ENCODE data around the gene PPIP5K1. TPM values are rescaled to one million over a fixed set of nuclear protein-coding genes. Genes with fewer than 3 reads are reported as not detected.

PPIP5K1 gene
- total RNA-seq, 1 donor from 2014 or later, result 99.2 TPM

DNA sequence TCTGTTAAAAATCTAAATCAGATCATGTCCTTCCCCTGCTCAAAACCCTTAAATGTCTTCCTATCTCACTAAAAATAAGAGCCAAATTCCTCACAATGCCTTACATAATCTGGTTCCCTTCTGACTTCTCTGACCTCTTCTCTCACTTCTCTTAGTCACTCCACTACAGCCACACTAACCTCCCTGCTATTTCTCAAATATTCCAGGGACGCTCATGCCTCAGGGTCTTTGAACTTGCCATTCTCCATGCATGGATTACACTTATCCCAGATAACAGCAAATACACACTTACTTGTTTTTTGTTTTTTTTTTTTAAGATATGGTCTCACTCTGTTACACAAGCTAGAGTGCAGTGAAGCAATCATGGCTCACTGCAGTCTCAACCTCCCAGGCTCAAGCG is 105.6 kb downstream of the PPIP5K1 start:
- intact Hi-C loops (cut with DNase I), result loop anchor here (5.0 kb wide), 1 partner anchor 33 kb away; the partner anchor contains the start of gene MAP1A
- TF ChIP-seq, protein P1, sequence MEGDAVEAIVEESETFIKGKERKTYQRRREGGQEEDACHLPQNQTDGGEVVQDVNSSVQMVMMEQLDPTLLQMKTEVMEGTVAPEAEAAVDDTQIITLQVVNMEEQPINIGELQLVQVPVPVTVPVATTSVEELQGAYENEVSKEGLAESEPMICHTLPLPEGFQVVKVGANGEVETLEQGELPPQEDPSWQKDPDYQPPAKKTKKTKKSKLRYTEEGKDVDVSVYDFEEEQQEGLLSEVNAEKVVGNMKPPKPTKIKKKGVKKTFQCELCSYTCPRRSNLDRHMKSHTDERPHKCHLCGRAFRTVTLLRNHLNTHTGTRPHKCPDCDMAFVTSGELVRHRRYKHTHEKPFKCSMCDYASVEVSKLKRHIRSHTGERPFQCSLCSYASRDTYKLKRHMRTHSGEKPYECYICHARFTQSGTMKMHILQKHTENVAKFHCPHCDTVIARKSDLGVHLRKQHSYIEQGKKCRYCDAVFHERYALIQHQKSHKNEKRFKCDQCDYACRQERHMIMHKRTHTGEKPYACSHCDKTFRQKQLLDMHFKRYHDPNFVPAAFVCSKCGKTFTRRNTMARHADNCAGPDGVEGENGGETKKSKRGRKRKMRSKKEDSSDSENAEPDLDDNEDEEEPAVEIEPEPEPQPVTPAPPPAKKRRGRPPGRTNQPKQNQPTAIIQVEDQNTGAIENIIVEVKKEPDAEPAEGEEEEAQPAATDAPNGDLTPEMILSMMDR (IDR thresholded peaks at IDR 0.05), result no peak
- H3K27ac ChIP-seq, result no peak overlapping the region

More for the DNA sequence above, 105.6 kb downstream of the PPIP5K1 start:
- no peak for DNase-seq (ENCODE audit: low spot score in 2 of 2)
- Histone ChIP-seq H3K36me3 (peaks cover 23 to 36% of the 10 kb centered on the region in 2 donors), H3K9me3 (no peaks in the 10 kb centered on the region), H3K4me3 (no peak overlapping the region), H3K4me1 (peaks cover 0 to 3% of the 10 kb centered on the region in 2 donors), H3K27me3 (no peaks in the 10 kb centered on the region)

Other genes with a start within 250 kb of the PPIP5K1 start
- gene ZSCAN29, start 219.2 kb downstream of the PPIP5K1 start, total RNA-seq, result 7.8 TPM
- 13.4 TPM for gene TUBGCP4, start 219.1 kb downstream of the PPIP5K1 start, total RNA-seq
- gene TP53BP1, start 97.1 kb downstream of the PPIP5K1 start, total RNA-seq, result 34.6 TPM
- gene MAP1A, start 72.6 kb downstream of the PPIP5K1 start, total RNA-seq, result 19.9 TPM
- not detected for gene CKMT1B, start 3.8 kb upstream of the PPIP5K1 start, total RNA-seq
- gene STRC, start 28.6 kb upstream of the PPIP5K1 start, total RNA-seq, result not detected
- 1.4 TPM for gene CATSPER2, start 58.6 kb upstream of the PPIP5K1 start, total RNA-seq
- gene CKMT1A, start 103.7 kb upstream of the PPIP5K1 start, total RNA-seq, result not detected
- 89.1 TPM for gene PDIA3, start 156.2 kb upstream of the PPIP5K1 start, total RNA-seq
- gene ELL3, start 186.8 kb upstream of the PPIP5K1 start, total RNA-seq, result 39.5 TPM
- gene SERF2, start 202.1 kb upstream of the PPIP5K1 start, total RNA-seq, result 733 TPM
- gene SERINC4, start 210.0 kb upstream of the PPIP5K1 start, total RNA-seq, result not detected
- 20.2 TPM for gene HYPK, start 210.4 kb upstream of the PPIP5K1 start, total RNA-seq
- gene MFAP1, start 234.5 kb upstream of the PPIP5K1 start, total RNA-seq, result 14.8 TPM
- 5.2 TPM for gene WDR76, start 236.8 kb upstream of the PPIP5K1 start, total RNA-seq

Data from ascending aorta (tissue), 2 donors.